GM18511 (cell line): Measurements from ENCODE around the gene MLLT3.

Experiments used
- ATAC-seq: cut with Tn5 transposase; IDR thresholded peaks from one replicate; pipeline ENCODE4 v1.9.1; 2021; ENCODE audit warnings: mild to moderate bottlenecking, moderate library complexity; ENCODE audit not compliant: unreplicated experiment

The MLLT3 gene

GRCh38 chr9:20356403-20357036 lies 265.8 kb downstream of the MLLT3 start:
- peak; percentile 62 for ATAC-seq

DNA sequence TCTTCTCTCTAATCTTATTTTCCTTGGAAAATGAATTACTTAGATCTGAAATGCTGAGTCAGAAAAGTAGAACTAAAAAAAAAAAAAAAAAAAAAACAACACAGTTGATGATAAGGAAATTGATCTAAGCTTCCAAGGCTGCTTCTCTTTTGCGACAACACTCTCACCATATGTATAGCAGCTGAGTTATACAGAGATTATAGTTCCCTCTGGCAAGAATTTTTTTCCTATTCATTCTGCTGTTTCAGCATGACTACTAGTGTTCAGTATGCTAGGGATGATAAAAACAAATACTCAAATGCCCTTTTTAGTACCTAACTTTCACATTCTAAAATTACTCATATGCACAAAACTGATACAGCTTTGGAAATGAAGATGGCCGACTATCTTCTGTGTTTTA lies 267.3 kb downstream of the MLLT3 start:
- peak; percentile 51 for ATAC-seq

GRCh38 chr9:20353931-20354652 lies 268.2 kb downstream of the MLLT3 start:
- ATAC-seq, result no peak

GRCh38 chr9:20353524-20353923 lies 268.8 kb downstream of the MLLT3 start:
- peak; percentile 42 for ATAC-seq

- no peak for ATAC-seq
Observed at GRCh38 chr9:20352591-20352990, 269.7 kb downstream of the MLLT3 start.

DNA sequence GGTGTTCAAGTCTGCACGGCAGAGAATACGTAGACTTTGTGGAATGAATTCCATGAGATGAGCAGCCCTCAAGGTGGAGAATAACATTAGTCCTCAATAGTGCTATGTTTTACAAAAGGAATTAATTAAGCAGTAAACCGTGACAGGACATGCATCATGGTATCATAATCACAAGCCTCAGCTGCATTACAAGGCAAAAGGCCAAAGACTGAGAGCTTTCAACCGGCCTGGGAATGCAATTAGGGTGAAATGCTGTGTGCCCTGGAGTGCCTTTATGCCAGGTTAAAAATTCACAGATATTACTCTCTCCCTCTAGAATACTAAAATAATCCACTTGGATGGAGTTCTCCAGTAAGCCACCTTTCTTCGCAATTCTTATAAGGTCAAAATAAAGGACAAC lies 270.6 kb downstream of the MLLT3 start:
- no peak for ATAC-seq

DNA sequence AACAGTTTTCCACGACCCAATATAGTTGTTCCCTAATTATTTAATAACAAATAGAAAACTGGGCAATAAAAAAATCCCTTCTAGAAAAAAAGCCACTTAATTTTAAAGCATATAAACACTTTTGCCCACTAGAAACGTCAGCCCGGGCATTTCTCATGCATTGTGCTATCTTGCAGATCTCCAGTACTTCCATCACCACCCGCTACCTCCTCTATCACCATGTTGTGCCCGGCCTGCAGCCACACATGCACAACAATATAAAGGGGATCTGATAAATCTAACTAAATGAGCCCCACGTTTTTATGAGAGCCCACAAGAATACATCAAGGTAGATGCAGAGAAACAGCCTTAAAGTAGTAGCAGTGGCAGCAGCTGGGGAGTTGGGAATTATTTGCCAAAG lies 272.7 kb downstream of the MLLT3 start:
- ATAC-seq, result no peak

DNA sequence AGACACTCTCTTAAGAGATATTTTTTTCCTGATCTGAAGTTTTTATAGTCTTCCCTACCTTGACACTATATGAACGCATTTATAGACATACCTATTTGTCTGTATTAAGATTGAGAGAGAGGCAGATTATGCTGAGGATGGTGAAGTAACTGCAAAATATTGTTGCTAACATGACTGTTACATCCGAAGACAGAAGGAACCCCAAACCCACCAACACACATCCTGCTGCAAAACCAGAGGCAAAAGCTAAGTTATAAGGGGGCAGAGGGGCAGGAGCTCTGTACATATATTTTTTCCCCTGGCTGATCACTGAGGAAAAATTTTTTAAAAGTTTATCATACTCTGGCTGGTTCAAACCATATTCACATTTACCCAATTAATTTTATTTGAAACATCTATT lies 279.0 kb downstream of the MLLT3 start:
- no peak for ATAC-seq

- ATAC-seq, result no peak
Observed at GRCh38 chr9:20340511-20340861, 281.8 kb downstream of the MLLT3 start.

- no peak for ATAC-seq
Observed at GRCh38 chr9:20335668-20336332, 286.5 kb downstream of the MLLT3 start.

GRCh38 chr9:20333991-20334390 lies 288.3 kb downstream of the MLLT3 start:
- ATAC-seq, result no peak

- peak; percentile 90 for ATAC-seq
Observed at GRCh38 chr9:20331095-20331685, 291.1 kb downstream of the MLLT3 start.

- no peak for ATAC-seq
Observed at GRCh38 chr9:20330688-20331087, 291.6 kb downstream of the MLLT3 start.

GRCh38 chr9:20326516-20326915 lies 295.8 kb downstream of the MLLT3 start:
- no peak for ATAC-seq

DNA sequence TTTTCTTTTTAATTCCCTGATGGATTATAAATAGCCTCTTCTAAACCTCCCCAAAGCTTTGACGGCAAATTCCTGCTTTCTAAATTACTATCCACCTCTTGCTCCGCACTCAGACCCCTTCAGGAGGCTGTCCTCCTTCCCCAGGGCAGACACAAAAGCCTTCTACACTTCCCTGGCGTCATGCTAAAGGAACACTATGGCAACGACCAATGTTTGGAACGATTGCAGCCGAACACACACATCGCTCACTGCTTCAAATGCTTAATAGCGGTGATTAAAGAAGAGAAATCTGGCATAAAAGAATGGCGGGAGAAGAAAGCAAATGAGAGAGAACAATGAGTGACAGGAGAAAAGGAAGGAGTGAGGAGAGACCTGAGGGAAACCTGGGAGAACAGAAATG lies 297.3 kb downstream of the MLLT3 start:
- no peak for ATAC-seq

DNA sequence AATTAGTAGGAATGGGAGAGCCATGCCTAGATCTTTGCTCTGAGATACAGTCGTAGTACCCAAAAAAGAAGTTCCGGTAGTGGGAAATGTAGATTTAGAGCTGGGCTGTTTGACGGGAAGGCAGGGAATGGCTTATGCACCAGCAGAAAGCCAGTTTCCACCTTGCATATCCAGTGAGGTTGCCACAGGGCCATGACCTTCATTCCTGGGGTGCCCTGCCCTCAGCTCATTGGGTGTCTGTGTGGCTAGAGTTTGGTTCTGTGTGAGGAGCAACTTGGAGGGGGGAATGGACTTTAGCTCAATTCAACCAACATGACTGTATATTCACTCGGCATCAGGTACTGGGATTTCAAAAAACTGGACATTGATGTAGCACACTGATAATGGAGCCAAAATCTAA lies 300.1 kb downstream of the MLLT3 start:
- ATAC-seq, result no peak

- ATAC-seq, result no peak
Observed at GRCh38 chr9:20321423-20322082, 300.7 kb downstream of the MLLT3 start.

DNA sequence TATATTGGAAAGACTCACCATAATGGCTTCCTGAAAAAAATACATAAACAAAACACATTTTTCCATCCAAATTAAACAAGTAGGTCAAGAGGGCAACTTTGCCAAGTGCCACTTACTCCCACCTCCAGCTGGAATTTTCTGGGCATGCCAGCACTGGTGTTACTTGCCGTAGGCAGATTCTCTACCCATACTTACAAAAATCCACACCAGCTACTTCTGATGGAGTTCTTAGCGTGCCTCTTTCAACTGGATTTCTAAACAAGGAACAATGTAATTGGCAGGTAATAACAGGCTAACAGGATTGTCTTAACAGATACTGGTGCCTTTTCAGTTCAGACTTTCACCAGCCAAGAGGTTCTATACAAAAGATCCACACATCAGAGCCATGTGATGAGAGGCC lies 301.4 kb downstream of the MLLT3 start:
- ATAC-seq, result no peak

DNA sequence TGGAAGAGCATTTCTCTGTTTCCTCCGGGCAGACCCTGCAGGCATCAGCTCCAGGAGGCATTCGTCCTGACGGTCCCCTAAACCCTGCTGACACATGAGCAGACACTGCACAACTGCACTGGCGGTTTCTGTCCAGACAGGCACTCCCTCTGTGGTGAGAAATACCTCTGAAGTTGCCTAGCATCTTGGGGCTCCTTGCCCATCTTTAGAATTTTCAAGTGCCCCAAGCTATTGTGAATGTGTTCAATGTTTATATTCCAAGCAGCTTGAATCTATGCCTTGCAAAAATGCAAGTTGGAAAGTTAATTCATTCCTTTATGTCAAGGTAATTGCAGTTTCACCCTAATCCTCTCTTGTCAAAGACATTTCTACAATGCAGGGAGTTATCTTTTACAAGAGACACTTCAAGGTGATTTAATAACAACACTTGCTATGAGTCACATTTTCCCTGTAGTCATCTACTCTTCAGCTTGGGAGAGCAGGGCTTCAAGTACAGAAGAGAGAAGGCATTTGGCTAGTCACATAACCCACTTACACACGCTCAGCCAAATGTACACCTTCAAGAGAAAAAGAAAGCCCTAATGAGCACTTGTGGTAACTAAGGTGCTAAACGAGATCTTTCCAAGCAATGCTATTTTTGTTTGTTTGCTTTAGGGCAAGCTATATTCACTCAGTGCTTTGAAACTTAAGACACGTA lies 302.5 kb downstream of the MLLT3 start:
- no peak for ATAC-seq

GRCh38 chr9:20319241-20319640 lies 303.1 kb downstream of the MLLT3 start:
- no peak for ATAC-seq

- ATAC-seq, result no peak
Observed at GRCh38 chr9:20317701-20318100, 304.6 kb downstream of the MLLT3 start.
